Fibroblast of lung (primary cell): ENCODE measurements around the gene NCKAP5. TPM values are rescaled to one million over a fixed set of nuclear protein-coding genes. Genes with fewer than 3 reads are reported as not detected.

Experiments
- DNase-seq, 2 donors: peaks; one replicate each; pipeline versions ENCODE4 v3.0.0 to v3.0.0-alpha.2; 2010; ENCODE audit warnings: low read depth in 2 of 2
- H2AFZ ChIP-seq: 2 replicates; pipeline ENCODE4 v1.5.1; 2012; ENCODE audit warnings: low read length, control low read depth, inconsistent platforms
- H3K27ac ChIP-seq: 2 replicates; pipeline ENCODE4 v1.5.1; 2011; ENCODE audit warnings: low read length, control low read depth; ENCODE audit not compliant: insufficient read depth
- H3K27me3 ChIP-seq: 2 replicates; pipeline ENCODE4 v1.5.1; 2011; ENCODE audit warnings: mild to moderate bottlenecking, low read length; ENCODE audit not compliant: control insufficient read depth, insufficient read depth
- H3K36me3 ChIP-seq: 2 replicates; pipeline ENCODE4 v1.5.1; 2011; ENCODE audit warnings: low read length; ENCODE audit not compliant: control insufficient read depth, insufficient read depth
- H3K4me1 ChIP-seq: 2 replicates; pipeline ENCODE4 v1.5.1; 2011; ENCODE audit warnings: low read length; ENCODE audit not compliant: control insufficient read depth, insufficient read depth; ENCODE audit errors: extremely low read depth
- H3K4me2 ChIP-seq: 2 replicates; pipeline ENCODE4 v1.5.1; 2011; ENCODE audit warnings: low read length, control low read depth; ENCODE audit not compliant: insufficient read depth; ENCODE audit errors: extremely low read depth
- H3K4me3 ChIP-seq, 4 experiments: fragments of 200-600 bp in 1 of 4; sonication (generic) in 1 of 4; replicated peaks in 1 of 4; 2 replicates each; pipeline ENCODE4 v1.5.1; 2011 to 2016; ENCODE audit warnings: low read length in 4 of 4, low read depth in 3 of 4, mild to moderate bottlenecking in 3 of 4, control low read depth in 2 of 4, inconsistent platforms in 1 of 4, mixed read lengths in 1 of 4; ENCODE audit not compliant: insufficient read depth in 1 of 4; ENCODE audit errors: control extremely low read depth in 1 of 4
- H3K79me2 ChIP-seq: 2 replicates; pipeline ENCODE4 v1.5.1; 2012; ENCODE audit warnings: mild to moderate bottlenecking, low read length, inconsistent platforms; ENCODE audit not compliant: control insufficient read depth, insufficient read depth
- H3K9ac ChIP-seq: 2 replicates; pipeline ENCODE4 v1.5.1; 2011; ENCODE audit warnings: mild to moderate bottlenecking, low read length, control low read depth; ENCODE audit not compliant: insufficient read depth
- H3K9me3 ChIP-seq: 2 replicates; pipeline ENCODE4 v1.5.1; 2012; ENCODE audit warnings: low read depth, low read length; ENCODE audit not compliant: control insufficient read depth, insufficient read depth
- H4K20me1 ChIP-seq: 2 replicates; pipeline ENCODE4 v1.5.1; 2011; ENCODE audit warnings: low read length; ENCODE audit not compliant: control insufficient read depth, insufficient read depth; ENCODE audit errors: extremely low read depth
- EZH2 ChIP-seq: IDR thresholded peaks from 2 replicates; pipeline ENCODE4 v1.5.1; 2012; ENCODE audit warnings: low read length, control low read depth, mild to moderate bottlenecking; ENCODE audit errors: missing control alignments
- polyA plus RNA-seq, 2 donors: library from polyadenylated mRNA; depleted of rRNA in 1 of 2; stranded (reverse) in 1 of 2; unstranded in 1 of 2; fragments of >200 nt; gene quantifications; 2 replicates each; pipeline ENCODE4 v1.2.1, GENCODE V29; 2011 to 2012; ENCODE audit warnings: missing spikeins in 1 of 2
- total RNA-seq: library from RNA; depleted of rRNA; stranded (reverse); fragments of >200 nt; gene quantifications from 2 replicates; pipeline ENCODE4 v1.2.1, GENCODE V29; 2014
- TF ChIP-seq, protein P1 (sequence below), 2 donors: IDR thresholded peaks in 1 of 2; conservative IDR thresholded peaks in 1 of 2; 1 replicate in 1 of 2; 2 replicates in 1 of 2; pipeline ENCODE4 v1.5.1; 2011 to 2012; ENCODE audit warnings: low read length in 2 of 2, control low read depth in 1 of 2, inconsistent platforms in 1 of 2, low read depth in 1 of 2, mild to moderate bottlenecking in 1 of 2

NCKAP5 gene
- total and polyA plus RNA-seq, 2 donors (not counting 1 experiment from before 2014, with no cell fraction given), result 2.6 to 6.2 TPM

DNA sequence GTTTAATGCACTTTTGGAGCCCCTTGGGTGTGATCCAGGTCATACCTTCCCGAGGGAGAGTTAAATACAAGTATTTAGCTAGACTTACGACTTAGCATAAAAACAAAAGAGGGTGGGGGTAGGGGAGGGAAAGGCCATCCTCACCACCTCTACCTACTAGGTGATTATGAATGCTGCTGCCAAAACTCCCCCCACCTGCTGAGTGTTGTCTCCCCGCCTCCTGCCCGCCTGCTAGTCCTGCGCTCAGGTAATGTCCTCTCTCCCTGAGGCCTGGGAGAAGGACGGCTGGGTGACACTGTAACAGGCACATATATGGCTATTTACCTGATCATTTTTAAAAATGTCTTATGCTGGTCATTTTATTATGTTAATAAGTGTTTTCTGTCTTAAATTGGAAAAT is 3.0 kb upstream of the NCKAP5 start:
- H3K4me2 ChIP-seq, result no peak overlapping the region

DNA sequence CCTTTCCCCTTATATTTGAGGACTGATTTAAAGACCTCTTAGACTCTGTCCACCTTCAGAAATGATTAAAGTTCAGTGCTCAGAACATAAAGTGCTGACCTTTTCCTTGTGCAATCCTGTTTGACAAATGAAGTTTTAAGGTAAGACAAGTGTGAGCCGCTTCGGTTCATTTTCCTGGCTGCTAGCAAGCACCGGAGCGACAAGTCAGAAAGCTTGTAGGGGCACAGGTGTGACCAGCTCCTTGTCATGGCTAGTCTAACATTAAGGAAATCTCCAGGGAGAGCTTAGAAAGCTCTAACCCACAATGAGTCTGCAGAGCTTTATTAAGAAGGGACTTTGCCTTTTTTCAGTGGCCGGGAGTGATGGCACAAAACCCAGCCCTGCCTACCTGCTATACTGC is 2.3 kb upstream of the NCKAP5 start:
- Histone ChIP-seq H3K9ac (no peak overlapping the region), H3K4me2 (no peak overlapping the region), H3K36me3 (no peaks in the 10 kb centered on the region), H4K20me1 (no peaks in the 10 kb centered on the region), H3K27me3 (no peaks in the 10 kb centered on the region), H2AFZ (no peak overlapping the region), H3K4me1 (peaks cover 15% of the 10 kb centered on the region), H3K27ac (no peak overlapping the region), H3K9me3 (no peaks in the 10 kb centered on the region), H3K79me2 (no peaks in the 10 kb centered on the region), H3K4me3 (no peak overlapping the region)
- TF ChIP-seq, protein P1, sequence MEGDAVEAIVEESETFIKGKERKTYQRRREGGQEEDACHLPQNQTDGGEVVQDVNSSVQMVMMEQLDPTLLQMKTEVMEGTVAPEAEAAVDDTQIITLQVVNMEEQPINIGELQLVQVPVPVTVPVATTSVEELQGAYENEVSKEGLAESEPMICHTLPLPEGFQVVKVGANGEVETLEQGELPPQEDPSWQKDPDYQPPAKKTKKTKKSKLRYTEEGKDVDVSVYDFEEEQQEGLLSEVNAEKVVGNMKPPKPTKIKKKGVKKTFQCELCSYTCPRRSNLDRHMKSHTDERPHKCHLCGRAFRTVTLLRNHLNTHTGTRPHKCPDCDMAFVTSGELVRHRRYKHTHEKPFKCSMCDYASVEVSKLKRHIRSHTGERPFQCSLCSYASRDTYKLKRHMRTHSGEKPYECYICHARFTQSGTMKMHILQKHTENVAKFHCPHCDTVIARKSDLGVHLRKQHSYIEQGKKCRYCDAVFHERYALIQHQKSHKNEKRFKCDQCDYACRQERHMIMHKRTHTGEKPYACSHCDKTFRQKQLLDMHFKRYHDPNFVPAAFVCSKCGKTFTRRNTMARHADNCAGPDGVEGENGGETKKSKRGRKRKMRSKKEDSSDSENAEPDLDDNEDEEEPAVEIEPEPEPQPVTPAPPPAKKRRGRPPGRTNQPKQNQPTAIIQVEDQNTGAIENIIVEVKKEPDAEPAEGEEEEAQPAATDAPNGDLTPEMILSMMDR (conservative IDR thresholded peaks at IDR 0.05 in 1 of 2, IDR thresholded peaks at IDR 0.05 in 1 of 2; ENCODE audit: low read depth in 1 of 2, low read length in 2 of 2), result no peak
- no peak for TF ChIP-seq EZH2
- no peak for DNase-seq

More for the DNA sequence above, 3.0 kb upstream of the NCKAP5 start:
- no peak overlapping the region for H2AFZ ChIP-seq
- no peak overlapping the region for H3K4me3 ChIP-seq
- H3K27ac ChIP-seq, result no peak overlapping the region
- no peaks in the 10 kb centered on the region for H3K9me3 ChIP-seq
- no peak for DNase-seq
- no peak for TF ChIP-seq EZH2
- TF ChIP-seq, protein P1 (conservative IDR thresholded peaks at IDR 0.05 in 1 of 2, IDR thresholded peaks at IDR 0.05 in 1 of 2; ENCODE audit: low read depth in 1 of 2, low read length in 2 of 2), result no peak
- H4K20me1 ChIP-seq, result no peaks in the 10 kb centered on the region
- no peaks in the 10 kb centered on the region for H3K79me2 ChIP-seq
- no peaks in the 10 kb centered on the region for H3K36me3 ChIP-seq
- peaks cover 15% of the 10 kb centered on the region for H3K4me1 ChIP-seq
- H3K9ac ChIP-seq, result no peak overlapping the region
- H3K27me3 ChIP-seq, result no peaks in the 10 kb centered on the region

DNA sequence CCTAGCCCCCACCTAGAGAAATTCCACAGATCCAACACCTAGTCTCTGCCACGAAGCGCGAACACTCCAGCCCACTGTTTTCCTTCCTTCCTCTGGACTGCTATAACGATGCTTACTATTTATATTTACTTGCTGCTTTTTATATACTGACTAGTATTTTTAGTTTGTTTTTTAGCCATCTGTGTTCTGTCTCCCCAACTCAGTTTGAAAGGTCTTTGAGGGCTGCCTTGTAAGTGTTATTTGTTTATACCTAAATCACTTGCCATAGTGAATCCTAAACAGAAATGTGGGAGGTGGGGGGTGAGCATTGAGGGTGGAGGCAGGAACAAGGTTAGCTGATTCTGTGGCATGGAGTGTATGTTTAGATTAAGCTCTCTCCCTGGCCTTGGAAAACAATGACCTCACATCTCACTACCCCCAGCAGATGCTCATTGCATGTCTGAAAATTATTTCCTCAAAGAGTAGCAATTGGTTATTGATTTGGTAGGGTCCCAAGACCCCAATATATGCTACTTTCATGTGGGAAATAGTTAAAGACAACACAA is 1.1 kb upstream of the NCKAP5 start:
- no peaks in the 10 kb centered on the region for H3K27me3 ChIP-seq
- no peak overlapping the region for H3K27ac ChIP-seq
- no peaks in the 10 kb centered on the region for H3K9me3 ChIP-seq
- H4K20me1 ChIP-seq, result no peaks in the 10 kb centered on the region
- H3K36me3 ChIP-seq, result no peaks in the 10 kb centered on the region
- no peak overlapping the region for H3K9ac ChIP-seq
- DNase-seq, result no peak
- no peak overlapping the region for H3K4me2 ChIP-seq
- no peak overlapping the region for H2AFZ ChIP-seq
- peaks cover 15% of the 10 kb centered on the region for H3K4me1 ChIP-seq
- H3K4me3 ChIP-seq, result no peak overlapping the region
- peaks cover 1% of the 10 kb centered on the region for H3K79me2 ChIP-seq
- TF ChIP-seq EZH2, result no peak
- TF ChIP-seq, protein P1 (conservative IDR thresholded peaks at IDR 0.05 in 1 of 2, IDR thresholded peaks at IDR 0.05 in 1 of 2; ENCODE audit: low read depth in 1 of 2, low read length in 2 of 2), result no peak
